Stimulated activated CD4-positive, alpha-beta T cell treated with anti-CD3 and anti-CD28 coated beads, TNF-alpha, amount 100 ng/mL, for 1 hour (primary cell): ENCODE results near the gene ANKRD13D.

Source experiments
- DNase-seq, 3 donors: peaks; one replicate each; pipeline ENCODE4 v3.0.0-alpha.2; 2020; ENCODE audit warnings: low read depth in 3 of 3, low spot score in 1 of 3

Gene ANKRD13D

DNA sequence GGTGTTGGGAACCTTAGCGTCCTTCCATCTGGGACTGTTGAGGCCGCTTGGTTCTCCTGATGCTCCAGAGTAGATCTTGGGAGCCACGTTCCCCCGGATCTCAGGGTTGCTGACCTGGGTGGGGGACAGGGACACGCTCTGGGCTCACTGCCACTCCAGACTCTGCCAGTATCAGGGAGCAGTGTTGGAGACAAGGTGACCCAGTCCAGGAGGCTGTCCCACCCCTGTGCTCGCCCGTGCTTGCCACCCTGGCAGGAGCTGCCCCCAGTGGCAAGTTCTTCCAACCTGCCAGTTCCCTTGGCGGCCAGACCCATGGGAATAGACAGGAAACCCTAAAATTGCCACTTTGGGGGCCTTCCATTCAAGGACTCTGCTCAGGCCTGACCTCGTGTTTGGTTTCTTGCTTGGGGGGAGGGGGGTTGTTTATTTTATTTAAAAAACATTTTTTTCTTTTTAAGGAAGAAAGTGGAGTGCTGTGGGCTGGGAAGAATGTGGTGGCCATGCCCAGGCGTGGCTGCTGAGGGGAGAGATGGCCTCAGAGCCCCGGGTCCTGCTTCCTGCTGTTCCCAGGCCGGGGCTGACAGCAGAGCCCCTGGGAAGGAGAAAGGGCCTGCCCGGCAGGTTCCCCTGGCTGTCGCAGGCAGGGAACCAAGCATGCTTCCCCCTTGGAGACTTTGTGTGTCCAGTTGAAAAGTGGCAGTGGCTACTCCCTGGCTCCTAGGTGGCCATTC is 15.7 kb upstream of the ANKRD13D start:
- no peak for DNase-seq

DNA sequence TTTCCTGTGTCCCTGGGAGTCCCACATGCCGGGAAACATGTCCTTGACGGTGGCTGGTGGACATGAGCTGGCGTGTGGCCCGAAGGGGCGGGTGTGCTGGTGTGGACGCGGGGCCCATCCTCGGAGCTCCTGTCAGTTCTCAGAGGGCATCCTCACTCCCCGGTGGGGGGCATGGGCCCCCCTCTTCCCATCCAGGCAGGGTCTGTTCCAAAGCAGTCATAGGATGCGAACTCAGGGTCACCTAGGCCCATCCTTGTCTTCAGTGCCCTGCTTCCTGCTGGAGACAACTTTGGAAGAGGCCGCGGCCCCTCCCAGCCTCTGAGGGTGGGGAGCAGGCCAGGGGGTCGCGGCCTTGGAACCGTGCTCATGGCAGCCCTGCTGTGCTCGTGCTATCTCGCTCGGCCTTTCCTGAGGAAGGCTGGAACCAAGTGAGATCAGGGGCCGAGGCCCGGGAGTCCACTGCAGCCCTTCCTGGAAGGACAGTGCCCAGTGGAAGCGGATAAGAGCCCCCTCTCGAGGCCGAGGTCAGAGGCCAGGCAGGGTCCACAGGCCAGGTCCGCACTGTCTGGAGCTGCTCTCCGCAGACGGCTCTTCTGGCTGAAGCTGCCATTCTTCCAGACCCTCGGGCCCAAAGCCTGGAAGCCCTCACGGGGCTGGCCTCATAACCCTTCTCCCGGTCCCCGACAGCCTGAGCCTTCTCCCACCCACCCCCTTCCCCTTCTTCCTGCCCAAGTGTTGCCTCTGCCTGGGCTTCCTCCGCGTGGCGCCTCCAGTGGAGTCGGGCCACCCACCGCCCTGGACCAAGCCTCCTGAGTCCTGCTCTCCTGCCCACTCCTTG is 14.1 kb upstream of the ANKRD13D start:
- no peak for DNase-seq

GRCh38 chr11:67275606-67276409 is 13.3 kb upstream of the ANKRD13D start:
- no peak for DNase-seq

- no peak for DNase-seq
Measured at GRCh38 chr11:67276781-67277230, 12.3 kb upstream of the ANKRD13D start.

GRCh38 chr11:67277231-67277961 is 11.7 kb upstream of the ANKRD13D start:
- peak; percentile 72 to 83 (median 78) for DNase-seq

GRCh38 chr11:67278135-67278938 is 10.8 kb upstream of the ANKRD13D start:
- DNase-seq, result no peak

DNA sequence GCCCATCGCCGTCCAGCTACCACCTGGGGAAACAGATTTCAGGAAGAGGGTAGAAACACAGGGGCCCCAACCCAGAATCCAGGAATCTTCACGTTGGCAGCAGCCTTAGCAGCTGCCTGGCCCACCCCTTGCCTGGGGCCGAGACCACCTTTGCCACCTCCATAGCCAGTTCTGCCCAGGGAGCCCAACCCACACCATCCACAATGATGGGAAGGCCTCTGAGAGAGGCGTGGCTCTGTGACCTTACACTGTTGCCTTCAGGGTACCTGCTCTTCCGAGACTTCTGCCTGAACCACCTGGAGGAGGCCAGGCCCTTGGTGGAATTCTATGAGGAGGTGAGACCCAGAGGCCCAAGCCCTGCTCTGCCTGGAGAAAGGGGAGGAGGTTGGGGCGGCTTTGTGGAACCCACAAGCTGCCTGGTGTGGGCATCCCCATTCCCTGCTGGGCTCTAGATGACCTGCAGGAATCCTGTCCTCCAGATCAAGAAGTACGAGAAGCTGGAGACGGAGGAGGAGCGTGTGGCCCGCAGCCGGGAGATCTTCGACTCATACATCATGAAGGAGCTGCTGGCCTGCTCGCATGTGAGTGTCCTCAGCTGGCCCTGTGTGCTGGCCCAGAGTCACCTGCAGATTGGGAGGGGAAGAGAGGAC is 10.0 kb upstream of the ANKRD13D start:
- no peak for DNase-seq

DNA sequence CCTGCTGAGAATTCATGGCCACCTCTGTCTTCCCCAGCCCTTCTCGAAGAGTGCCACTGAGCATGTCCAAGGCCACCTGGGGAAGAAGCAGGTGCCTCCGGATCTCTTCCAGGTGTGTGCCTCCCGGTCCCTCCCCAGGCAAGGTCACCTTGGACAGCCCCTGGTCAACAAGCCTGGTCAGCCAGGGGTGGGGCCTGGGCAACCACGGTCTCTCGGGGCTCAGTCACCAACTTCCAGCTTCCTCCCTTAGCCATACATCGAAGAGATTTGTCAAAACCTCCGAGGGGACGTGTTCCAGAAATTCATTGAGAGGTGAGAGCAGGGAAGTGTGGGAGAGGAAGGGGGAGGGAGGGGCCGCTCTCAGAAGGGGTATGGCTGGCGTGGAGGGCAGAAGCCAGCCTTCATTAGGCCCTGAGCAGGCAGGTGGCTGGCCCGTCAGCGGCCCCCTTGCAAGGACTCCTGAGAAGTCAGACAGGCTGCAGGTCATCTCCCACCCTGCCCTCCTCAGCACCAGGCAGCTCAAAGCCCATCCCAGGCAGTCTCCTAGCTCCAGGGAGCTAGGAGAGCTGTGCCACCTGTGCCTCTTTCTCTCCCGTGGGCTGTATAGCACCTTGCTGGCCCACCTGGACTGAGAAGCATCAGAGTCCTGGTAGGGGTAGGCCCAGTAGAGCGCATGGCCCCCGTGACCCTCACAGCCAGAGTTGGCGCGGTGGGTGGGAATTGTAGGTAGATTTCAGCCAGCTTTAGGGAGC is 9.3 kb upstream of the ANKRD13D start:
- DNase-seq, result no peak

GRCh38 chr11:67280341-67280787 is 8.7 kb upstream of the ANKRD13D start:
- DNase-seq, result no peak

GRCh38 chr11:67280788-67281551 is 8.1 kb upstream of the ANKRD13D start:
- DNase-seq, result no peak

DNA sequence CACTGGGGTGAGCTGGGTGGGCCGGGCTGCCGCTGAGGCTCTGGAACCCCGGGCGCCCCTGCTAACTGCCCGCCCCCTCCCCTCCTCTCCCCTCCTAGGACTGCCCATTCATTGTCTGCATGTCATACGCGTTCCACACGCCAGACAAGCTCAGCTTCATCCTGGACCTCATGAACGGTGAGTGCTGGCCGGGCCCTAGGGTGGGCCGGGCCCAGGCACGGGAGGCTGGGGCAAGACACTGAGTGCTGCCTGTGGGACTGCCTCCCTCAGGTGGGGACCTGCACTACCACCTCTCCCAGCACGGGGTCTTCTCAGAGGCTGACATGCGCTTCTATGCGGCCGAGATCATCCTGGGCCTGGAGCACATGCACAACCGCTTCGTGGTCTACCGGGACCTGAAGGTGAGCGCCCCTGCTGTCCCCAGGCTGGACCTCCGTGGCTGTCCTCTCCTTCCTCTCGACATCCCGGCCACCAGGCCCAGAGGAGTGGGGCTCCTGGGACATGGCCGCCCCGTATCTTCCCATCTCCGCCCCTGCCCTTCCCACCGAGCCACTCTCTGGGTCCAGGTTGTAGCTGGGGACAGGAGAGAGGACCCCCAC is 7.5 kb upstream of the ANKRD13D start:
- no peak for DNase-seq

DNA sequence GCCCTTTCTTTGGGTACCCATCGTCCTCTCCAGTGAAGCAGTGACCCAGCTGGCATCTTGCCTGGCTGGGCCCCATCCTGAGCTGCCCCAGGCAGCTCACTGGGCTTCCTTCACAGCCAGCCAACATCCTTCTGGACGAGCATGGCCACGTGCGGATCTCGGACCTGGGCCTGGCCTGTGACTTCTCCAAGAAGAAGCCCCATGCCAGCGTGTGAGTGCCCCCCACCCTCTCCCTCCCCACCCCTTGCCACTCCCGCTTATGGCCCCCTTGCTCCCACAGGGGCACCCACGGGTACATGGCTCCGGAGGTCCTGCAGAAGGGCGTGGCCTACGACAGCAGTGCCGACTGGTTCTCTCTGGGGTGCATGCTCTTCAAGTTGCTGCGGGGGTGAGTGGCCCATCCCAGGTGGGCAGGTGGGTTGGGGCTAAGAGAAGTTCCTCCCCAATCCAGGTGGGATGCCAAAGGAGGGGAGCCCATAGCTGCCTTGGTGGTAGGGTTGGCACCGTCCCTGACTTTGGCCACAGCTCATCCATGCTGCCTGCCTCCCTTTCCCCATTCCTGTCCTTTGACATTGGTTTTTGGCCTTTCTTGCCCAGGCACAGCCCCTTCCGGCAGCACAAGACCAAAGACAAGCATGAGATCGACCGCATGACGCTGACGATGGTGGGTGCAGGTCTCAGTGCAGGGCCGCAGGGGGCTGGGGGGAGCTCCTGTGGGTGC is 6.8 kb upstream of the ANKRD13D start:
- DNase-seq, result no peak

DNA sequence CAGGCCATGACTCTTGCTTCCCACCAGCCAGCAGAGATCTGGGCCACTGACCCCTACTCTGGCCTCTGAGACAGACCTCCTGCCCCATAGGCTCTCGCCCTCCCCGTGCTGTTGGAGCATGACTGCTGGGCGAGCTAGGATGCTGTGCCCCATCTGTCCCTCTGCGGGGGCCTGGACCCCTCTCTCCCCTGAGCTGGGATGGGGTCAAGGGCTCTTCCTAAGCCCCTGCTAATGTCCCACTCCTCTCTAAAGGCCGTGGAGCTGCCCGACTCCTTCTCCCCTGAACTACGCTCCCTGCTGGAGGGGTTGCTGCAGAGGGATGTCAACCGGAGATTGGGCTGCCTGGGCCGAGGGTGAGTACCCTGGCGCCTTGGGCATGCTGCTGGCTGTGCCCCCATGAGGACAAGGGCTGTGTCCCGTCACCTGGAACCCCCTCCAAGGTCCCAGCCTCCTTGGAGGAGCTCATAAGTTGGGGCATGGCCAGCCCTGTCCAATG is 6.2 kb upstream of the ANKRD13D start:
- DNase-seq, result no peak

DNA sequence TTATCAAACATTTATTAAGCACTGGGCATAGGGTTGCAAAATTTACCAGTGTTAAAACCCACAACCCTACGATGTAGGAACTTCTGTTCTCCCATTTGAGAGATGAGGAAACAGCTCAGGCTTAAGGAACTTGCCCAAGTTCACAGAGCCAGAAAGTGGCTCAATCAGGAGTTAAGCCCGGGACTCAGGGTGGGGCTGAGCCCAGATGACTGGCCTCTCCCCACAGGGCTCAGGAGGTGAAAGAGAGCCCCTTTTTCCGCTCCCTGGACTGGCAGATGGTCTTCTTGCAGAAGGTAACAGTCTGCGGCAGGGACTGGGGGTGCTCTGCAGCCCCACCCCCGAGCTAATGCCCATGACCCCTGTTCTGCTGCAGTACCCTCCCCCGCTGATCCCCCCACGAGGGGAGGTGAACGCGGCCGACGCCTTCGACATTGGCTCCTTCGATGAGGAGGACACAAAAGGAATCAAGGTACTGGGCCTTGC is 5.6 kb upstream of the ANKRD13D start:
- no peak for DNase-seq

DNA sequence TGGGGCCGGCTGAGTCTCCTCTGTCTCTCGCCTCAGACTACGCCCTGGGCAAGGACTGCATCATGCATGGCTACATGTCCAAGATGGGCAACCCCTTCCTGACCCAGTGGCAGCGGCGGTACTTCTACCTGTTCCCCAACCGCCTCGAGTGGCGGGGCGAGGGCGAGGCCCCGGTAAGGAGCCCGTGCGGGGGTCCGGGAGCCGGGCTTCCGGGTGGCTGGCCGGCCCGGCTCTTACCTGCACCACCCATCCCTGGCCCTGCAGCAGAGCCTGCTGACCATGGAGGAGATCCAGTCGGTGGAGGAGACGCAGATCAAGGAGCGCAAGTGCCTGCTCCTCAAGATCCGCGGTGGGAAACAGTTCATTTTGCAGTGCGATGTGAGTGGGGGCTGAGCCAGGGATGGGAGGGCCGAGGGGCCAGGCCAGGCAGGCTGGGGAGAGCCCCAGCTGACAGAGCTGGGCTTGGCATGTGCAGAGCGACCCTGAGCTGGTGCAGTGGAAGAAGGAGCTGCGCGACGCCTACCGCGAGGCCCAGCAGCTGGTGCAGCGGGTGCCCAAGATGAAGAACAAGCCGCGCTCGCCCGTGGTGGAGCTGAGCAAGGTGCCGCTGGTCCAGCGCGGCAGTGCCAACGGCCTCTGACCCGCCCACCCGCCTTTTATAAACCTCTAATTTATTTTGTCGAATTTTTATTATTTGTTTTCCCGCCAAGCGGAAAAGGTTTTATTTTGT is 4.1 kb upstream of the ANKRD13D start:
- DNase-seq, result no peak
